GM23338 (cell line): ENCODE results near the gene RAB44. TPM values are rescaled to one million over a fixed set of nuclear protein-coding genes. Genes with fewer than 3 reads are reported as not detected.

Experiments
- ATAC-seq: fragments of 200-7000 bp; cut with Tn5 transposase; 3 replicates; pipeline ENCODE4 v1.9.1; 2020
- DNase-seq: peaks from one replicate; pipeline ENCODE4 v3.0.0-alpha.2; 2015; ENCODE audit warnings: low spot score
- H2AFZ ChIP-seq: fragments of 200-600 bp; sonication (generic); 2 replicates; pipeline ENCODE4 v1.8.0; 2016; ENCODE audit warnings: antibody characterized with exemption, mild to moderate bottlenecking, moderate library complexity
- H3F3A ChIP-seq: fragments of 200-600 bp; sonication (generic); replicated peaks from 2 replicates; pipeline ENCODE4 v1.8.0; 2017; ENCODE audit warnings: antibody characterized with exemption, mixed run types, low read depth
- H3K27ac ChIP-seq: fragments of 200-600 bp; sonication (generic); 2 replicates; pipeline ENCODE4 v1.6.1; 2016; ENCODE audit warnings: low read depth
- H3K27me3 ChIP-seq: fragments of 200-600 bp; sonication (generic); 2 replicates; pipeline ENCODE4 v1.8.0; 2016; ENCODE audit warnings: mild to moderate bottlenecking, mixed run types, moderate library complexity; ENCODE audit not compliant: insufficient read depth
- H3K36me3 ChIP-seq: fragments of 200-600 bp; sonication (generic); 2 replicates; pipeline ENCODE4 v1.8.0; 2016; ENCODE audit warnings: mild to moderate bottlenecking; ENCODE audit not compliant: insufficient read depth
- H3K4me1 ChIP-seq: fragments of 200-600 bp; sonication (generic); 2 replicates; pipeline ENCODE4 v1.8.0; 2016; ENCODE audit warnings: mild to moderate bottlenecking, moderate library complexity; ENCODE audit not compliant: insufficient read depth
- H3K4me2 ChIP-seq: fragments of 200-600 bp; sonication (generic); 2 replicates; pipeline ENCODE4 v1.7.1; 2017; ENCODE audit warnings: mixed run types
- H3K4me3 ChIP-seq: fragments of 200-600 bp; sonication (generic); 2 replicates; pipeline ENCODE4 v1.6.1; 2016; ENCODE audit warnings: mixed run types
- H3K79me2 ChIP-seq: fragments of 200-600 bp; sonication (generic); replicated peaks from 2 replicates; pipeline ENCODE4 v1.8.0; 2017; ENCODE audit warnings: mild to moderate bottlenecking; ENCODE audit not compliant: insufficient read depth
- H3K9me2 ChIP-seq: fragments of 200-600 bp; sonication (generic); 2 replicates; pipeline ENCODE4 v1.8.0; 2017; ENCODE audit not compliant: insufficient read depth
- H4K20me1 ChIP-seq: fragments of 200-600 bp; sonication (generic); replicated peaks from 2 replicates; pipeline ENCODE4 v1.8.0; 2017; ENCODE audit warnings: mild to moderate bottlenecking; ENCODE audit not compliant: insufficient read depth
- H3K27ac Mint-ChIP-seq: 2 replicates; pipeline ENCODE4 v1.8.0; 2020; ENCODE audit warnings: inconsistent platforms, mild to moderate bottlenecking, moderate library complexity, mixed read lengths
- H3K27me3 Mint-ChIP-seq: 3 replicates; pipeline ENCODE4 v1.8.0; 2022; ENCODE audit warnings: low read depth, mild to moderate bottlenecking, moderate library complexity, mixed read lengths, inconsistent platforms; ENCODE audit not compliant: insufficient read depth, poor library complexity
- H3K36me3 Mint-ChIP-seq: 3 replicates; pipeline ENCODE4 v1.8.0; 2021; ENCODE audit warnings: low read depth, mild to moderate bottlenecking, inconsistent platforms, moderate library complexity, mixed read lengths
- H3K4me1 Mint-ChIP-seq: 3 replicates; pipeline ENCODE4 v1.8.0; 2020; ENCODE audit warnings: mild to moderate bottlenecking, inconsistent platforms, mixed read lengths
- H3K4me3 Mint-ChIP-seq: 3 replicates; pipeline ENCODE4 v1.8.0; 2021; ENCODE audit warnings: moderate library complexity, mild to moderate bottlenecking, inconsistent platforms, mixed read lengths
- H3K9me3 Mint-ChIP-seq: 3 replicates; pipeline ENCODE4 v1.8.0; 2020; ENCODE audit warnings: moderate library complexity, mild to moderate bottlenecking, inconsistent platforms, mixed read lengths
- CREB1 ChIP-seq: fragments of 250-450 bp; sonication (Bioruptor Pico); IDR thresholded peaks from 2 replicates; pipeline ENCODE4 v1.5.0; 2020; ENCODE audit warnings: low read depth, mild to moderate bottlenecking, moderate library complexity
- CTCF ChIP-seq, 2 experiments: fragments of 200-600 bp in 1 of 2; sonication (generic) in 1 of 2; conservative IDR thresholded peaks; 2 replicates each; pipeline versions ENCODE4 v1.5.1 to v1.6.1; 2016 to 2017; ENCODE audit warnings: antibody characterized with exemption in 2 of 2, low read depth in 2 of 2, mild to moderate bottlenecking in 2 of 2, moderate library complexity in 1 of 2
- EZH2 ChIP-seq: fragments of 200-600 bp; sonication (generic); IDR thresholded peaks from one replicate; pipeline ENCODE4 v1.8.0; 2017; ENCODE audit warnings: antibody characterized with exemption, mild to moderate bottlenecking, low read depth; ENCODE audit not compliant: unreplicated experiment
- EZH2phosphoT487 ChIP-seq: fragments of 200-600 bp; sonication (generic); IDR thresholded peaks from one replicate; pipeline ENCODE4 v1.8.1; 2018; ENCODE audit warnings: antibody characterized with exemption; ENCODE audit not compliant: unreplicated experiment
- JUNB ChIP-seq: IDR thresholded peaks from one replicate; pipeline ENCODE4 v1.6.1; 2016; ENCODE audit warnings: antibody characterized with exemption; ENCODE audit not compliant: unreplicated experiment
- NANOG ChIP-seq: IDR thresholded peaks from 2 replicates; pipeline ENCODE4 v1.6.1; 2016; ENCODE audit warnings: antibody characterized with exemption, borderline replicate concordance
- POLR2AphosphoS5 ChIP-seq: IDR thresholded peaks from 2 replicates; pipeline ENCODE4 v1.6.1; 2016; ENCODE audit warnings: antibody characterized with exemption, low read depth
- STAT1 ChIP-seq: IDR thresholded peaks from one replicate; pipeline ENCODE4 v1.6.1; 2016; ENCODE audit warnings: antibody characterized with exemption; ENCODE audit not compliant: unreplicated experiment
- ZNF114 ChIP-seq: fragments of 250-450 bp; sonication (Bioruptor Pico); IDR thresholded peaks from 2 replicates; pipeline ENCODE4 v1.5.0; 2020; ENCODE audit warnings: mild to moderate bottlenecking, moderate library complexity
- ZNF331 ChIP-seq: fragments of 250-450 bp; sonication (Bioruptor Pico); IDR thresholded peaks from 2 replicates; pipeline ENCODE4 v1.5.0; 2020; ENCODE audit warnings: low read depth, mild to moderate bottlenecking, moderate library complexity
- polyA plus RNA-seq: library from polyadenylated mRNA; unstranded; fragments of >200 nt; fragmentation: Nextera tagmentation; extraction: Ambion mirVana; gene quantifications from 2 replicates; pipeline ENCODE4 v1.2.1, GENCODE V29; 2016
- total RNA-seq: library from RNA; depleted of rRNA; stranded (reverse); fragments of >200 nt; shearing (Covaris generic); gene quantifications from 2 replicates; pipeline ENCODE4 v1.2.3, GENCODE V29; 2014
- TF ChIP-seq, protein P1 (sequence below): IDR thresholded peaks from one replicate; pipeline ENCODE4 v1.6.1; 2018; ENCODE audit warnings: antibody characterized with exemption; ENCODE audit not compliant: unreplicated experiment
- TF ChIP-seq, protein P2 (sequence below): IDR thresholded peaks from 2 replicates; pipeline ENCODE4 v1.6.1; 2016; ENCODE audit warnings: antibody characterized with exemption

Gene RAB44
- total and polyA plus RNA-seq, 2 experiments from 2014 or later, result not detected

DNA sequence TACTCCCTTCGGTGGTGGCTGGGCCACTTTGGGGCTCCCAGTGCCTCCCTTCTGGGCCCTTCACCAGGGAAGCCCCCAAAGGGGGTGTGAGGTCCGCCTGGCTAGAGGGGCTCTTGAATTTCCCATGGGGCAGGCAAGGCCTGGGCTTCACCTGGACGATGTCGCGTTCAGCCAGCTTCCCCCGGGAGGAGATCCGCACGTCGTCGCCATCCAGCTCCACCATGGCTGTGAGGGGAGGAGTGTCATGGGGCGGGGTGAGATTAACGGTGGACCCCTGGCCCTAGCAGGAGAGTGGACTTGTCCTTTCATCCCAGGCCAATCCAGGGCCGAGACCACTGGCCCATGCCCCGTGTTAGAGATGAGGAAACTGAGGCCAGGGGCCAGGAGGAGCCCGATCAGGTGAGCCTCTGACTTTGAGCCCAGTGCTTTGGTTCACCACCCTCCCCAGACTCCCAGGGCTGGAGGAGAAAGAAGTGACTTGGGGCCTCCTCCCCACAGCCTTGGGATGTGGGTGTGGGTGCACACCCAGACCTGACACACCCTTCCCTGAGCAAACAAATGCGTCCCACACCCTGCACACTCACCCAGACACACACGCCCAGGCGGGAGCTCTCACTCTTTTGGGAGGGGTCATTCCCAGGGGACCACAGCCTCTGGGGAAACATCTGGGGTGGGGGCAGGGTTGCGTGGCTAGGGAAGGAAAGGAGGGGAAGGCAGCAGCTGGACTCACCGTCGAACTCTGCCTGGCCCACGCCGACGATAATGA lies 46.1 kb downstream of the RAB44 start (continued):
- TF ChIP-seq, protein P1, sequence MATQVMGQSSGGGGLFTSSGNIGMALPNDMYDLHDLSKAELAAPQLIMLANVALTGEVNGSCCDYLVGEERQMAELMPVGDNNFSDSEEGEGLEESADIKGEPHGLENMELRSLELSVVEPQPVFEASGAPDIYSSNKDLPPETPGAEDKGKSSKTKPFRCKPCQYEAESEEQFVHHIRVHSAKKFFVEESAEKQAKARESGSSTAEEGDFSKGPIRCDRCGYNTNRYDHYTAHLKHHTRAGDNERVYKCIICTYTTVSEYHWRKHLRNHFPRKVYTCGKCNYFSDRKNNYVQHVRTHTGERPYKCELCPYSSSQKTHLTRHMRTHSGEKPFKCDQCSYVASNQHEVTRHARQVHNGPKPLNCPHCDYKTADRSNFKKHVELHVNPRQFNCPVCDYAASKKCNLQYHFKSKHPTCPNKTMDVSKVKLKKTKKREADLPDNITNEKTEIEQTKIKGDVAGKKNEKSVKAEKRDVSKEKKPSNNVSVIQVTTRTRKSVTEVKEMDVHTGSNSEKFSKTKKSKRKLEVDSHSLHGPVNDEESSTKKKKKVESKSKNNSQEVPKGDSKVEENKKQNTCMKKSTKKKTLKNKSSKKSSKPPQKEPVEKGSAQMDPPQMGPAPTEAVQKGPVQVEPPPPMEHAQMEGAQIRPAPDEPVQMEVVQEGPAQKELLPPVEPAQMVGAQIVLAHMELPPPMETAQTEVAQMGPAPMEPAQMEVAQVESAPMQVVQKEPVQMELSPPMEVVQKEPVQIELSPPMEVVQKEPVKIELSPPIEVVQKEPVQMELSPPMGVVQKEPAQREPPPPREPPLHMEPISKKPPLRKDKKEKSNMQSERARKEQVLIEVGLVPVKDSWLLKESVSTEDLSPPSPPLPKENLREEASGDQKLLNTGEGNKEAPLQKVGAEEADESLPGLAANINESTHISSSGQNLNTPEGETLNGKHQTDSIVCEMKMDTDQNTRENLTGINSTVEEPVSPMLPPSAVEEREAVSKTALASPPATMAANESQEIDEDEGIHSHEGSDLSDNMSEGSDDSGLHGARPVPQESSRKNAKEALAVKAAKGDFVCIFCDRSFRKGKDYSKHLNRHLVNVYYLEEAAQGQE, result no peak
- no peak for TF ChIP-seq CREB1
- TF ChIP-seq ZNF114 (CRISPR knock-in tag), result no peak
- TF ChIP-seq ZNF331 (CRISPR knock-in tag), result no peak
- no peak for TF ChIP-seq STAT1
- TF ChIP-seq EZH2, result no peak
- no peak for TF ChIP-seq JUNB
- TF ChIP-seq CTCF (conservative IDR thresholded peaks at IDR 0.05; ENCODE audit: low read depth in 2 of 2), result no peak

- Histone ChIP-seq H3K27ac (no peak overlapping the region), H3K36me3 (no peaks in the 10 kb centered on the region), H4K20me1 (no peaks in the 10 kb centered on the region), H3K9me2 (no peaks in the 10 kb centered on the region), H3K27me3 (no peaks in the 10 kb centered on the region), H3F3A (no peaks in the 10 kb centered on the region), H2AFZ (no peak overlapping the region), H3K79me2 (no peaks in the 10 kb centered on the region), H3K4me3 (no peak overlapping the region), H3K4me2 (no peak overlapping the region), H3K4me1 (no peaks in the 10 kb centered on the region)
- H3K4me3 Mint-ChIP-seq, result no peak overlapping the region
- no peak overlapping the region for H3K27ac Mint-ChIP-seq
- H3K36me3 Mint-ChIP-seq, result no peaks in the 10 kb centered on the region
- peaks cover 6% of the 10 kb centered on the region; the same call in 2 of the 3 replicates for H3K4me1 Mint-ChIP-seq
- peaks cover 18% of the 10 kb centered on the region for H3K27me3 Mint-ChIP-seq
- DNase-seq, result no peak
- H3K9me3 Mint-ChIP-seq, result peaks cover 10% of the 10 kb centered on the region; the same call in 2 of the 3 replicates
- no peak for ATAC-seq
- TF ChIP-seq EZH2phosphoT487, result no peak
- TF ChIP-seq, protein P1, result no peak
- no peak for TF ChIP-seq CTCF (conservative IDR thresholded peaks at IDR 0.05; ENCODE audit: low read depth in 2 of 2)
- no peak for TF ChIP-seq STAT1
- no peak for TF ChIP-seq POLR2AphosphoS5
- TF ChIP-seq, protein P2, sequence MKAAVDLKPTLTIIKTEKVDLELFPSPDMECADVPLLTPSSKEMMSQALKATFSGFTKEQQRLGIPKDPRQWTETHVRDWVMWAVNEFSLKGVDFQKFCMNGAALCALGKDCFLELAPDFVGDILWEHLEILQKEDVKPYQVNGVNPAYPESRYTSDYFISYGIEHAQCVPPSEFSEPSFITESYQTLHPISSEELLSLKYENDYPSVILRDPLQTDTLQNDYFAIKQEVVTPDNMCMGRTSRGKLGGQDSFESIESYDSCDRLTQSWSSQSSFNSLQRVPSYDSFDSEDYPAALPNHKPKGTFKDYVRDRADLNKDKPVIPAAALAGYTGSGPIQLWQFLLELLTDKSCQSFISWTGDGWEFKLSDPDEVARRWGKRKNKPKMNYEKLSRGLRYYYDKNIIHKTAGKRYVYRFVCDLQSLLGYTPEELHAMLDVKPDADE, result no peak
- TF ChIP-seq JUNB, result no peak
- TF ChIP-seq ZNF114 (CRISPR knock-in tag), result no peak
- TF ChIP-seq NANOG, result no peak
- no peak for TF ChIP-seq EZH2
These were observed 46.7 kb downstream of the RAB44 start for GRCh38 chr6:36744304-36744673.
